OCI-LY7 (cell line): ENCODE data around the gene CYTIP. TPM values are rescaled to one million over a fixed set of nuclear protein-coding genes. Genes with fewer than 3 reads are reported as not detected.

Experiments
- BruUV-seq: library from RNA; stranded (reverse); fragments of 400-500 nt; replicated peaks from 2 replicates; lab custom pipeline; 2021; lab: Mats Ljungman, UMichigan
- CTCF ChIA-PET: fragments of 300-600 bp; sonication (Branson Sonifier 250); formaldehyde crosslinking; loops from one replicate; lab custom pipeline; 2022; ENCODE audit warnings: antibody characterized with exemption; ENCODE audit not compliant: unreplicated experiment; lab: Charles Lee
- POLR2A ChIA-PET: fragments of 300-600 bp; sonication (Branson Sonifier 250); formaldehyde crosslinking; loops from one replicate; lab custom pipeline; 2022; ENCODE audit warnings: antibody characterized with exemption; lab: Charles Lee
- DNase-seq: peaks from one replicate; pipeline ENCODE4 v3.0.0-alpha.2; 2015; ENCODE audit warnings: low spot score
- H2AFZ ChIP-seq: fragments of 200-600 bp; sonication (generic), shearing (Covaris generic); 2 replicates; pipeline ENCODE4 v1.6.1; 2014; ENCODE audit warnings: mild to moderate bottlenecking, antibody characterized with exemption, low read length, moderate library complexity
- H3K27ac ChIP-seq: fragments of 200-600 bp; sonication (generic); 2 replicates; pipeline ENCODE4 v1.5.1; 2014; ENCODE audit warnings: mixed run types, low read depth, mild to moderate bottlenecking, moderate library complexity, low read length, inconsistent platforms; ENCODE audit not compliant: poor library complexity, severe bottlenecking
- H3K36me3 ChIP-seq: fragments of 200-600 bp; sonication (generic); 2 replicates; pipeline ENCODE4 v1.6.1; 2014; ENCODE audit warnings: mild to moderate bottlenecking, antibody characterized with exemption, low read length, moderate library complexity, mixed read lengths; ENCODE audit not compliant: insufficient read depth
- H3K4me1 ChIP-seq: fragments of 200-600 bp; sonication (generic); 2 replicates; pipeline ENCODE4 v1.5.1; 2014; ENCODE audit warnings: mild to moderate bottlenecking, low read length; ENCODE audit not compliant: insufficient read depth, poor library complexity, severe bottlenecking
- H3K4me2 ChIP-seq: fragments of 200-600 bp; sonication (generic); 2 replicates; pipeline ENCODE4 v1.6.1; 2014; ENCODE audit warnings: mild to moderate bottlenecking, low read length
- H3K4me3 ChIP-seq: fragments of 200-600 bp; sonication (generic); 2 replicates; pipeline ENCODE4 v1.5.1; 2014; ENCODE audit warnings: mild to moderate bottlenecking, low read depth, low read length; ENCODE audit not compliant: poor library complexity, severe bottlenecking
- H3K79me2 ChIP-seq: fragments of 200-600 bp; sonication (generic); 2 replicates; pipeline ENCODE4 v1.6.1; 2016; ENCODE audit warnings: low read depth, mild to moderate bottlenecking, low read length, moderate library complexity, mixed read lengths; ENCODE audit not compliant: insufficient read depth
- H3K9me2 ChIP-seq: fragments of 200-600 bp; sonication (generic); 2 replicates; pipeline ENCODE4 v1.6.1; 2016; ENCODE audit warnings: mild to moderate bottlenecking, low read length, mixed read lengths; ENCODE audit not compliant: insufficient read depth
- H3K9me3 ChIP-seq: fragments of 200-600 bp; sonication (generic); 2 replicates; pipeline ENCODE4 v1.6.1; 2014; ENCODE audit warnings: mild to moderate bottlenecking, mixed run types, low read length, mixed read lengths
- H4K20me1 ChIP-seq: fragments of 200-600 bp; sonication (generic); 2 replicates; pipeline ENCODE4 v1.6.1; 2014; ENCODE audit warnings: mild to moderate bottlenecking, antibody characterized with exemption, low read length, moderate library complexity, mixed read lengths; ENCODE audit not compliant: insufficient read depth
- EZH2phosphoT487 ChIP-seq: fragments of 200-600 bp; sonication (generic); IDR thresholded peaks from 2 replicates; pipeline ENCODE4 v1.6.1; 2018; ENCODE audit warnings: low read depth, borderline replicate concordance, mild to moderate bottlenecking, mixed run types, antibody characterized with exemption, low read length, moderate library complexity, mixed read lengths
- intact Hi-C: fragments of 100-400 bp; cut with micrococcal nuclease; formaldehyde crosslinking; loops from one replicate; pipeline ENCODE4 v1.10.0; 2022; ENCODE audit not compliant: unreplicated experiment
- total RNA-seq, 2 experiments: library from RNA; depleted of rRNA in 1 of 2; stranded (reverse); fragments of >200 nt in 1 of 2; shearing (Covaris generic) in 1 of 2; gene quantifications; 2 replicates each; pipeline ENCODE4 v1.2.3, GENCODE V29; 2014 to 2022
- TF ChIP-seq, protein P1 (sequence below): fragments of 200-600 bp; sonication (generic); conservative IDR thresholded peaks from 2 replicates; pipeline ENCODE4 v1.5.1; 2014; ENCODE audit warnings: mild to moderate bottlenecking, antibody characterized with exemption, low read length, moderate library complexity, mixed read lengths

Gene CYTIP
- total RNA-seq, 2 experiments from 2014 or later = 49.2 to 64.0 TPM

DNA sequence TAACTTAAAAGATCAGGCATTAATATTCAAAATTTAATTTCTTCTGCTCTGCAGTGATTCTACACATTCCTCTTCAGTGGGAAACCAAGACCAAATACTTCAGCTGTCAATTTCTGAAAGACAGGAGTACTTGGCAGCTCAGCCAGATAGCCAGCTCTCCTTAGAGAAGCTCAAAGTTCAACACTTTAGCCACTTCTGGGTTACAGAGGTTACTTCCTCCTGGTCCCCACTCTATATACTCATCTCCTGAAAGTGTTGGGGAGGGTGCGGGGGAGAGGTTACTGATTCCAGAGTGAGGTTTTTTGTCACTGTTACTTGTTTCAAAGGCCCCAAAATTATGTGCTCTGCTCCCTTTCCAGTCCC is 4.1 kb downstream of the CYTIP start:
- H3K4me1 ChIP-seq = peaks cover 62% of the 10 kb centered on the region
- H3K4me2 ChIP-seq = peak overlapping the region; percentile 88
- peak overlapping the region; percentile 78 for H3K4me3 ChIP-seq
- DNase-seq = peak; percentile 63
- intact Hi-C loops = loop anchor here (5.0 kb wide), 1 partner anchor 1017 kb away; the partner anchor contains the start of genes CCDC148 and PKP4
- ChIA-PET CTCF (interaction anchor here (0.6 to 1.1 kb wide), 2 partner anchors 18 to 112 kb away, joined by 3 to 5 read pairs; no protein-coding TSS in a partner anchor), POLR2A (interaction anchor here (0.7 to 3.7 kb wide), 19 partner anchors 8 to 108 kb away, joined by 3 to 37 read pairs (median 4); no protein-coding TSS in a partner anchor)
- H4K20me1 ChIP-seq = no peaks in the 10 kb centered on the region
- H3K79me2 ChIP-seq = peaks cover 98% of the 10 kb centered on the region
- H3K27ac ChIP-seq = peak overlapping the region; percentile 87
- TF ChIP-seq EZH2phosphoT487 = no peak
- TF ChIP-seq, protein P1, sequence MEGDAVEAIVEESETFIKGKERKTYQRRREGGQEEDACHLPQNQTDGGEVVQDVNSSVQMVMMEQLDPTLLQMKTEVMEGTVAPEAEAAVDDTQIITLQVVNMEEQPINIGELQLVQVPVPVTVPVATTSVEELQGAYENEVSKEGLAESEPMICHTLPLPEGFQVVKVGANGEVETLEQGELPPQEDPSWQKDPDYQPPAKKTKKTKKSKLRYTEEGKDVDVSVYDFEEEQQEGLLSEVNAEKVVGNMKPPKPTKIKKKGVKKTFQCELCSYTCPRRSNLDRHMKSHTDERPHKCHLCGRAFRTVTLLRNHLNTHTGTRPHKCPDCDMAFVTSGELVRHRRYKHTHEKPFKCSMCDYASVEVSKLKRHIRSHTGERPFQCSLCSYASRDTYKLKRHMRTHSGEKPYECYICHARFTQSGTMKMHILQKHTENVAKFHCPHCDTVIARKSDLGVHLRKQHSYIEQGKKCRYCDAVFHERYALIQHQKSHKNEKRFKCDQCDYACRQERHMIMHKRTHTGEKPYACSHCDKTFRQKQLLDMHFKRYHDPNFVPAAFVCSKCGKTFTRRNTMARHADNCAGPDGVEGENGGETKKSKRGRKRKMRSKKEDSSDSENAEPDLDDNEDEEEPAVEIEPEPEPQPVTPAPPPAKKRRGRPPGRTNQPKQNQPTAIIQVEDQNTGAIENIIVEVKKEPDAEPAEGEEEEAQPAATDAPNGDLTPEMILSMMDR = no peak
- no peaks in the 10 kb centered on the region for H3K9me2 ChIP-seq
- TSS peak; percentile 32 for BruUV-seq
- no peaks in the 10 kb centered on the region; the same call in 1 of the 2 replicates for H3K9me3 ChIP-seq
- peaks cover 55% of the 10 kb centered on the region for H3K36me3 ChIP-seq
- H2AFZ ChIP-seq = peak overlapping the region; percentile 13; the same call in 1 of the 2 replicates

DNA sequence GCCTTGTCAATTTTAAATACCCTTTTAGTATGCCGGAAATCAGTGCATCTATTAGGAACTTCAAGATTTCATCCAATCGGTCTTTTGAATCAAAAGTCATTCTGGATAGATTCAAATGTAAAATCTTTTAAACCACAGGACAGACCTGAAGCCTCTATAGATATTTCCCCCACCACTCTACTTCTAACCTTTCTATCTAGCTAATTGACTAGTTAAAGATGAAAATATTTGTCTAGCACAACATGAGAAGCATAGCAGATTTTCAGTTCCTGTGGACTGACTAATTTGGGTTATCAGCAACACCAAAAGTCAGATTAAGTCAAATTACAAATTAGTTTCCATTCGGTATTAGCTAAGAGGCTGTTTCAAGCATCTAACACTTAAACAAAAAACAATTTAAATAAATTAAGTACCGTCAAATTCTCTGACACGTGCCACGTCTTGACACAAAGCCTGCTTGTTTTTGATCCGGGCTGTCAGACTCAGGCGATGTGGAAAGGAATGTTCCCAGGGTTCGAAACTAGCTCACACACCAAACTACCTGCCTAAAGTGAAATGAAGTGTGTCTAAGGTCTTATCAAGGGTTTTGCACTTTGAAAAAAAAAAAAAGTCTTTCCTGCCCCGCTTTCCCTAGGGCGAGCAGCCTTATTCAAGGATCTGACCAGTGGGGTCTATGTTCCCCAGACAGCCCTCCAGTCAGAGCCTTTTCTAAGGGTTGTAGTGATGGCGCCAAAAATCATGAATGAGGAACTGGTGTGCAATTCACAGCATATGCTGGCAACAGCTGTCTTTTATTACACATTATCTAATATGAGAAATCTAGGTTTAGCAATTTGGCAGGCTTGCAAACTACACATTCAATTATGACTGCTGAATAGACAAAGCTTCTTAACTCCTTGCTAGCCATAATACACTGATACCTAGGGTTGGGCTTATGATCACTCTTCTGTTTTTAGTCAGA is 4.7 kb downstream of the CYTIP start:
- Histone ChIP-seq H3K4me1 (peaks cover 62% of the 10 kb centered on the region), H3K9me2 (no peaks in the 10 kb centered on the region), H3K79me2 (peaks cover 100% of the 10 kb centered on the region), H3K4me3 (peak overlapping the region; percentile 78), H3K9me3 (no peaks in the 10 kb centered on the region; the same call in 1 of the 2 replicates), H2AFZ (peak overlapping the region; percentile 13; the same call in 1 of the 2 replicates), H3K4me2 (peak overlapping the region; percentile 88), H3K36me3 (peaks cover 62% of the 10 kb centered on the region), H3K27ac (peak overlapping the region; percentile 87), H4K20me1 (no peaks in the 10 kb centered on the region)
- intact Hi-C loops = no loop called here
- peak; percentile 62 for DNase-seq
- TF ChIP-seq, protein P1 = no peak
- no peak for TF ChIP-seq EZH2phosphoT487
- CTCF ChIA-PET = interaction anchor here (0.6 kb wide), 1 partner anchor 17 kb away, joined by 3 read pairs; no protein-coding TSS in a partner anchor
- POLR2A ChIA-PET = interaction anchor here (0.7 to 3.7 kb wide), 20 partner anchors 8 to 1675 kb away, joined by 3 to 37 read pairs (median 4); no protein-coding TSS in a partner anchor
- BruUV-seq = no TSS peak
